NCI-H1105 treated with DMSO at 0.1 percent for 48 hours (cell line): ENCODE measurements around the gene BCAS3.
A peak's percentile ranks its signal among the peaks of the same experiment; 100 is the strongest.

ENCODE experiments used
- DNase-seq: peaks from one replicate; lab custom pipeline; 2025; lab: John Stamatoyannopoulos, UW

BCAS3 gene

DNA sequence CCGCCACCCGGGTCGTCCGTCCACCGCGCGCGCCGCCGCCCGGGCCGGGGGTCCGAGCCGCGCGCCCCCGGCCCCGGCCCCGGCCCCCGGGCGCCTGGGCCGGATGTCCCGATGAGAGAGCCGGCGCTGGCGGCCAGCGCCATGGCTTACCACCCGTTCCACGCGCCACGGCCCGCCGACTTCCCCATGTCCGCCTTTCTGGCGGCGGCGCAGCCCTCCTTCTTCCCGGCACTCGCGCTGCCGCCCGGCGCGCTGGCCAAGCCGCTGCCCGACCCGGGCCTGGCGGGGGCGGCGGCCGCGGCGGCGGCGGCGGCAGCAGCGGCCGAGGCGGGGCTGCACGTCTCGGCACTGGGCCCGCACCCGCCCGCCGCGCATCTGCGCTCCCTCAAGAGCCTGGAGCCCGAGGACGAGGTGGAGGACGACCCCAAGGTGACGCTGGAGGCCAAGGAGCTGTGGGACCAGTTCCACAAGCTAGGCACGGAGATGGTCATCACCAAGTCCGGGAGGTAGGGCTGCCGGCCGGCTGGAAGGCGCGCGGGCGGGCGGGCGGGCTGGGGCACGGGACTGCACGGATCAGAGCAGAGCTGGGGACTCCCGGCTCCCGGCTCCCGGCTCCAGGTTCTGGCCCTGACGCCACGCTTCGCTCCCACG, 722.5 kb downstream of the BCAS3 start:
- no peak for DNase-seq

DNA sequence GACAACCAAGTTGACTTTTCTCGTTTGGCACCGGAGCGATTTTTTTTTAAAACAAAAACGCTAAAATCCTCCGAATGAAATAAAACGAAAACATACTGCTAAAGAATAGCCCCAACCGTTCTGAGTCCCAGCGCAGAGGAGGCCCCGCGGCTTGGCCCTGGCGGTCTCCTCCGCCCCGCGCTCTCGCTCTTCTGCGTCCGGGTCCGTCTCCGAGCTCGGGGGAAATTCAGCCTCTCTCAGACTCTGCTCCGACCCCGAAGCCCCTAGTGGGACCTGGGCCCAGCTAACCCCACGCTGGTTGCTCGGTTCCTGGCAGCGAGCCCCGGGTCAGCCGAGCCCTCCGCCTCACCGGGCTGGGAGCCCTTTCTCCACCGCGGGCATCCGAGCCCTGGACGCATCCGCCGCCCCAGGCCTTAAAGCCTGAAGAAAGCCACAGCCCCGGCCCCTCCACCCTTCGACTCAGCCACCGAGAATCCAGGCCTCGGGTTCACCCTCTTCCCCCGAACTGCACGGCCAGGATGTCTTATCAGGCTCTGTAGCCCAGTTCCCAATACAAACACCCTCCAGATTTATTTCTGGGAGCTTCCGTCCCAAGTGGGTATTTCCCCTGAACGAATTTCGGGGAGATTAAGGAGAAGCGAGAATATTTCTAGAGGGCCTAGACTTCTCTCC, 723.2 kb downstream of the BCAS3 start:
- no peak for DNase-seq

DNA sequence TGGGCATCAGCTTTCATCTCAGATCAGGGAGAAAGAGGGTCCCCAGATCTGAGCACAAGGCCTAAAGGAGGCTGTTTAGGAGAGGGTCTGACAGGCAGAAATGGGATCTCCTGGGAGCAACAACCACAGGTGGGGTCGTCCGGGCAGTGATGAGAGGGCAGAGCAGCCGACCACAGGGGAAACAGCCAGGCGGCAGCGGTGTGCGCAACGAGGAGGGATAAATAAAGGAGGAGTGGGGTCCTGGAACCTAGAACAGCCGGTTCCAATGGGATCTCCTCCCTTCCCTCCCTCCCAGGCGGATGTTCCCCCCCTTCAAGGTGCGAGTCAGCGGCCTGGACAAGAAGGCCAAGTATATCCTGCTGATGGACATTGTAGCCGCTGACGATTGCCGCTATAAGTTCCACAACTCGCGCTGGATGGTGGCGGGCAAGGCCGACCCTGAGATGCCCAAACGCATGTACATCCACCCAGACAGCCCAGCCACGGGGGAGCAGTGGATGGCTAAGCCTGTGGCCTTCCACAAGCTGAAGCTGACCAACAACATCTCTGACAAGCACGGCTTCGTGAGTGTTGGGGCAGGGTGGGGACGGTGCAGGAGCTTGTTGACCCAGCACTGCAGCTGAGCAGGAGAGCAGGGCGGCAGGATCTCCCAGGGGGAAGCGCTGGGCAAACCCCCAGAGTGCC, 723.9 kb downstream of the BCAS3 start:
- no peak for DNase-seq

- no peak for DNase-seq
Measured at GRCh38 chr17:61402073-61402541, 724.5 kb downstream of the BCAS3 start.

GRCh38 chr17:61402978-61403800, 725.5 kb downstream of the BCAS3 start:
- DNase-seq: peak; percentile 87

- DNase-seq: peak; percentile 34
Measured at GRCh38 chr17:61403801-61404662, 726.4 kb downstream of the BCAS3 start.

- DNase-seq: peak; percentile 13
Measured at GRCh38 chr17:61404663-61404912, 726.9 kb downstream of the BCAS3 start.

DNA sequence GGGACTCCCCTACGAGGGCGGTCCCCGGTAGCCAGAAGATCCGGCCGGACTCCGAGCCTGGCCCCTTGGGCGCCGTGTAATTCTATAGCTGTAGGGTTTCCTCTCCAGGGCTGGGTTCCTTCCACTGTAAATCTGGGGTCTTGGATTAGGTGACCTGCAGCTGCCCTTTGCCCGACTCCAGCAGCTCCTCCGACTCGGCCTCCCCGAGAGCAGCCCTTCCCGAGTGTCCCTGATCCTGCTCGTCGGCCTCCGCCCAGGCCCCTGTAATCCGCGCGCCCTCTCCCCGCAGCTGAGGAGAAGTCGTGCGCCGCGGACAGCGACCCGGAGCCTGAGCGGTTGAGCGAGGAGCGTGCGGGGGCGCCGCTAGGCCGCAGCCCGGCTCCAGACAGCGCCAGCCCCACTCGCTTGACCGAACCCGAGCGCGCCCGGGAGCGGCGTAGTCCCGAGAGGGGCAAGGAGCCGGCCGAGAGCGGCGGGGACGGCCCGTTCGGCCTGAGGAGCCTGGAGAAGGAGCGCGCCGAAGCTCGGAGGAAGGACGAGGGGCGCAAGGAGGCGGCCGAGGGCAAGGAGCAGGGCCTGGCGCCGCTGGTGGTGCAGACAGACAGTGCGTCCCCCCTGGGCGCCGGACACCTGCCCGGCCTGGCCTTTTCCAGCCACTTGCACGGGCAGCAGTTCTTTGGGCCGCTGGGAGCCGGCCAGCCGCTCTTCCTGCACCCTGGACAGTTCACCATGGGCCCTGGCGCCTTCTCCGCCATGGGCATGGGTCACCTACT, 727.4 kb downstream of the BCAS3 start:
- DNase-seq: no peak

DNA sequence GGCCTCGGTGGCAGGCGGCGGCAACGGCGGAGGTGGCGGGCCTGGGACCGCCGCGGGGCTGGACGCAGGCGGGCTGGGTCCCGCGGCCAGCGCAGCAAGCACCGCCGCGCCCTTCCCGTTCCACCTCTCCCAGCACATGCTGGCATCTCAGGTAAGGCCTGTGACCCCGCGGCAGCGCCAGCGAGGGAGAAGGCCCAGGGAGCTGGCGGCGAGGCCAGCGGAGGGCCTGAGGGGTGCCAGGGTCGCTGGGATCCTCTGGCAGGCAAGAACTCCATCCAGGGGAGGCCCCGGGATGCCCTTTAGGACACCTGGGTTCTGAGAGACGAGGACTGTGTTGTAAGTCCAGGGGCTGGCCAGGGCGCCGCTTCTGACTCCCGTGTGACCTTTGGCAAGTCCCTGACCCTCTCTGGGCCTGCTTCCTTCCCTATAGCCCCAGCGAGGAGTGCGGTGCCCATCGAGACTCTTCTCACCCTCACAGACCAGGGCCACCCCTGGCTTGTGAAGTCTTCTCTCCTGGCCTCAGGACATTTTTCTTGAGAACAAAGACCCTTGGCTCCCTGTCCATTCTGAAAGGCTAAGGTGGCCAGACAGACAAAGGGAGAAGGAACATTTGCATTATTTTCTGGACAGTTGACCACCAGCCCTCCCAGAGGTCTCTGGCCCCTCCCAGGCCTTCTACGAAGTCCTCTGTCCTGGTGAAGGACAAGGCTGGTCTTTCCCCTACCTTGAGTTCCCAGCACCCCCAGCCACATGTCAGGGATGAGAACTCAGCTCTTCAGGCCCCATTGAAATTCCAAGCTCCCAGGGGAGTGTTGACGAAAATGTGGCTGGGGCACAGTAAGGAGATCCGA, 728.3 kb downstream of the BCAS3 start:
- DNase-seq: no peak

GRCh38 chr17:61406537-61406845, 728.8 kb downstream of the BCAS3 start:
- no peak for DNase-seq

- DNase-seq: no peak
Measured at GRCh38 chr17:61406971-61407911, 729.6 kb downstream of the BCAS3 start.

DNA sequence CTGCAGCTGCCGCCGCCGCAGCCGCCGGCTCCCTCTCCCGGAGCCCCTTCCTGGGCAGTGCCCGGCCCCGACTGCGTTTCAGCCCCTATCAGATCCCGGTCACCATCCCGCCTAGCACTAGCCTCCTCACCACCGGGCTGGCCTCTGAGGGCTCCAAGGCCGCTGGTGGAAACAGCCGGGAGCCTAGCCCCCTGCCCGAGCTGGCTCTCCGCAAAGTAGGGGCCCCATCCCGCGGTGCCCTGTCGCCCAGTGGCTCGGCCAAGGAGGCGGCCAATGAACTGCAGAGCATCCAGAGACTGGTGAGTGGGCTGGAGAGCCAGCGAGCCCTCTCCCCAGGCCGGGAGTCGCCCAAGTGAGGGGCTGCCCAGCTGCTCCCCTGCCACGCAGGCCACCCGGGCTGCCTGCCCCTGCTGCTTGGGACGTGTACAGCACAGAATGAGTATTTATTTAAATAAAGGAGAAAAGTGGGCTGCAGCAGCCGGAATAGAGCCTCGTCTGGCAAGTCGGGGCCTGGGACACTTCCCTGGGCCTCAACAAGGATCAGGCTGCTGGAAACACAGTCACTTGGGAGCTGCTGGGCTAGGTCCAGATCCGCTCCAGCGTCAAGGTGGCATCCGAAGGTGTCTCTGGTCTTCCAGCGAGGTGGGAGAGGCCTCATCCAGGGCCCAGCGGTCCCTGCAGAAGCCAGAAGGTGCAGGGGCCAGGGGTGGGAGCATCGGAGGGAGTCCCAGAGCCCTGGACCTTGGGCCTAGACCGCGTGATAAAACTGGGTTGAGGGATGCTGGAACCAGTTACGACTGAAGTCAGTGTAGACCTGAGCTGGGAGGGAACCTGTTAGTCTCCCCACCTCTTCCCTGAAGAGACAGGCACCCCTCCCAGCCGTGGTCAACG, 730.7 kb downstream of the BCAS3 start:
- DNase-seq: no peak

DNA sequence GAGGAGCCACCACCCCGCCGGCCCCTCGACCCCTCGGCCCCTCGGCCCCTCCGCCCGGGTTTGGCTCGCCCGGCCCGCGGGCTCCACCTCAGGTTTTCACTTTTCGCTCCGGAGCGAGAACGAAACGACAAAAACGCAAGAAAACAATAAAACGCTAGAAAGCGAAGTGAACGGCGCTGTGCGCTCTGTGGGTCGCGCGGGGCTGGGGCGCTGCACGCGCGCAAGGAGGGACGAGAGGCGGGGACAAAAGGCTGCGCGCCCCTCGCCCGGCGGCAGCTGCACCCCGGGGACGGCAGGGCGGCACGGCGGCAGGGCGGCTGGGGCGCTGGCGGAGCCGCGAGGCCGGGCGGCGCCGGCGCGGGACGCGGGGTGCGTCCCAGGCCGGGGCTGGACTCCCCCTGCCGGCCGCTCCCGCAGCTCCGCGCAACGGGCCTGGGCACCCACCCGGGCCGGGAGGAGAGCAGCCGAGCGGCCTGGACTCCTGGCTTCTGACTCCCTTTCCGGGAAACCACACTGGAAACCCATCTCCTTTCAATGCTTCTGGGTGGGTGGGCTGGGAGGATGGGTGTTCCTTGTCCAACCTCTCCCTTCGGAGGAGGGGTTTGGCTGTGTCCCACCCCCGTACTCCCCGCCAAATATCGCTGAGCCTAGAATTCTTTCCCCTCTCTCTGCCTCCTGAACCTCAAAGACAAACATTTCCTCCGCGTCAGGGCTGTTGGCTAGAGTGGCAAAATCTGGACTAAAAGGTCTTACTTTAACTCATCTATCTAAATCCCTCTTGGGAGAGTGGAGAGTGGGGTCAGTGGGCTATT, 731.9 kb downstream of the BCAS3 start:
- DNase-seq: peak; percentile 55

DNA sequence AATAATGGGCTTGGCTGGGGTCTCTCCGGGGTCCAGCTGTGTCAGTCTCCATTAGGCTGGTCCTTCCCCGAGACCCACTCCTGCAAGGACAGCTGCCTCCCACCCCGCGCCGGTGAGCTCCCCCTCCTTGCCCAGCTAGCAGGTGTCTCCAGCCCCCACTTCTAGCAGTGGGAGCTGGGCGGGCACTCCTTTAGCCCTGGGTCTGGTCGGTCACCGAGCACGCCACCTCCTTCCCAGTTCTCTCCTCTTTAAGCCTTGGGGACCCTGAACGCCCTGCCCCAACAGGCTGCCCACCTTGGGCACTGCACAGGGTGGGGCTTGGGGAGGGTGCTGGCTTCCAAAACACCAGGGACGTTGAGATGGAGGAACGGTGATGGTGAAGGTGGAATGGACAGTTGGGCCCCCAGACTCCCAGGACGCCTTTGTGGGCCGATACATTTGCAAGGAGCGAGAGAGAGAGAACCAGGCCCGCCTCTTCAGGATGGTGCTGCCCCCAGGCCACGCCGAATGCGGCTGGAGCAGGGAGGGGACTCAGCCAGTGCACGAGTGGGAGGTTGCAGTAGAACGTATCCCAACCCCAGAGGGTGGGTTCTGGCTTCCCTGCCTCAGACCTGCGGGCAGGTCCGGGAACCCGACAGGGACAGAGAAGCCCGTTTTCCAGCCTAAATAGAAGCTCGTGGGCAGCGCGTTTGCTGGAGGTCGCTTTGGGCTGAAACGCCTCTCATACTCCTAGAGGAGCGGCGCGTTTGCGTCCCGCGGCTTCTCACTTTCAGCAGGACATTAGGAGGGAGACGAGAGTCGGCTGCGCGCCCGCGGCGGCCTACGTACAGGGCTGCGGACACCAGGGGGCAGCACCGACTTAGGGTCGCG, 732.7 kb downstream of the BCAS3 start:
- peak; percentile 23 for DNase-seq

DNA sequence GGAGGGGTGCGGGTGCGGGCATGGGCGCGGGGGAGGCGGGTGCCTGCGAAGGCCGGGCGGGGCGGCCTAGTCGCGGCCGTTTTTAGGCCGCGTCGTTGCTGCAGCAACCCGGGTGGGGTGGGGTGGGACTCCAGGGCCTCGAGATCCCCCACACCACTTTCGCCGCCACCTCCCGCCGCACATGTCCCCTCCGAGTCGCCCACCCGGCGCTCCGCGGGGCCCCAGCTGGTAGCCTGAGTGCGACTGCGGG, 733.3 kb downstream of the BCAS3 start:
- DNase-seq: no peak
